ENCODE results near the gene WIPF2. TPM values are rescaled to one million over a fixed set of nuclear protein-coding genes. Genes with fewer than 3 reads are reported as not detected.

WIPF2 gene
- total RNA-seq, 1 experiment from 2014 or later, result 30.4 TPM

GRCh38 chr17:40194821-40195220 is 24.3 kb upstream of the WIPF2 start:
- Histone ChIP-seq H3K27me3 (ENCODE audit: insufficient read depth, low read length) (no peaks in the 10 kb centered on the region), H3K27ac (ENCODE audit: low read depth, low read length) (peak overlapping the region; percentile 50; the same call in 1 of the 2 replicates), H4K20me1 (ENCODE audit: insufficient read depth) (no peaks in the 10 kb centered on the region), H3K9me3 (ENCODE audit: control insufficient read depth in 1 of 2, insufficient read depth in 1 of 2, low read depth in 1 of 2, low read length in 2 of 2) (no peaks in the 10 kb centered on the region), H3K9ac (ENCODE audit: low read length) (no peak overlapping the region), H3K79me2 (ENCODE audit: insufficient read depth, low read length) (no peaks in the 10 kb centered on the region), H3K36me3 (ENCODE audit: control insufficient read depth in 1 of 2, insufficient read depth in 2 of 2, low read length in 2 of 2) (no peaks in the 10 kb centered on the region), H3K4me1 (ENCODE audit: control insufficient read depth in 1 of 2, insufficient read depth in 2 of 2, low read length in 2 of 2) (peaks cover 13 to 28% of the 10 kb centered on the region in 2 experiments), H3K9me2 (ENCODE audit: insufficient read depth) (no peaks in the 10 kb centered on the region), H2AFZ (ENCODE audit: low read depth, low read length, poor library complexity, severe bottlenecking) (no peak overlapping the region), H3K4me3 (replicated peaks in 1 of 2; ENCODE audit: low read depth in 1 of 2, low read length in 2 of 2) (no peak overlapping the region), H3K4me2 (ENCODE audit: low read length) (no peak overlapping the region)
- intact Hi-C loops (cut with micrococcal nuclease), result no loop called here
- ChIA-PET CTCF (no interaction called here), POLR2A (no interaction called here), RAD21 (ENCODE audit: low non-redundant PET in 1 of 2, low total read pairs in 2 of 2, uncharacterized antibody in 2 of 2, unreplicated experiment in 2 of 2) (no interaction called here)
- ATAC-seq (no peak), DNase-seq (ENCODE audit: low read depth, low spot score) (no peak)
- BruUV-seq (replicated peaks), result no TSS peak
- TF ChIP-seq, protein P1, sequence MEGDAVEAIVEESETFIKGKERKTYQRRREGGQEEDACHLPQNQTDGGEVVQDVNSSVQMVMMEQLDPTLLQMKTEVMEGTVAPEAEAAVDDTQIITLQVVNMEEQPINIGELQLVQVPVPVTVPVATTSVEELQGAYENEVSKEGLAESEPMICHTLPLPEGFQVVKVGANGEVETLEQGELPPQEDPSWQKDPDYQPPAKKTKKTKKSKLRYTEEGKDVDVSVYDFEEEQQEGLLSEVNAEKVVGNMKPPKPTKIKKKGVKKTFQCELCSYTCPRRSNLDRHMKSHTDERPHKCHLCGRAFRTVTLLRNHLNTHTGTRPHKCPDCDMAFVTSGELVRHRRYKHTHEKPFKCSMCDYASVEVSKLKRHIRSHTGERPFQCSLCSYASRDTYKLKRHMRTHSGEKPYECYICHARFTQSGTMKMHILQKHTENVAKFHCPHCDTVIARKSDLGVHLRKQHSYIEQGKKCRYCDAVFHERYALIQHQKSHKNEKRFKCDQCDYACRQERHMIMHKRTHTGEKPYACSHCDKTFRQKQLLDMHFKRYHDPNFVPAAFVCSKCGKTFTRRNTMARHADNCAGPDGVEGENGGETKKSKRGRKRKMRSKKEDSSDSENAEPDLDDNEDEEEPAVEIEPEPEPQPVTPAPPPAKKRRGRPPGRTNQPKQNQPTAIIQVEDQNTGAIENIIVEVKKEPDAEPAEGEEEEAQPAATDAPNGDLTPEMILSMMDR (IDR thresholded peaks at IDR 0.05 in 2 of 3, conservative IDR thresholded peaks at IDR 0.05 in 1 of 3; ENCODE audit: borderline replicate concordance in 1 of 3, insufficient read depth in 1 of 3, low read depth in 2 of 3, low read length in 2 of 3), result no peak
- TF ChIP-seq EGR1 (IDR thresholded peaks at IDR 0.05; ENCODE audit: low read depth) (no peak), FOSL1 (IDR thresholded peaks at IDR 0.05; ENCODE audit: low read depth) (no peak), POLR2AphosphoS5 (IDR thresholded peaks at IDR 0.05; ENCODE audit: low read depth, low read length) (no peak), SP1 (IDR thresholded peaks at IDR 0.05; ENCODE audit: low read depth) (no peak), SIN3A (IDR thresholded peaks at IDR 0.05; ENCODE audit: low read depth) (no peak), REST (IDR thresholded peaks at IDR 0.05; ENCODE audit: low read depth) (no peak), TCF7L2 (IDR thresholded peaks at IDR 0.05; ENCODE audit: borderline replicate concordance, extremely low read depth, insufficient read depth, insufficient read length) (no peak), ZFX (IDR thresholded peaks at IDR 0.05) (no peak), EZH2 (IDR thresholded peaks at IDR 0.05) (no peak), JUND (IDR thresholded peaks at IDR 0.05) (no peak), EZH2phosphoT487 (IDR thresholded peaks at IDR 0.05; ENCODE audit: borderline replicate concordance) (no peak), SRF (IDR thresholded peaks at IDR 0.05; ENCODE audit: low read depth) (no peak), ATF3 (IDR thresholded peaks at IDR 0.05) (no peak)
- TF ChIP-seq, protein P2, sequence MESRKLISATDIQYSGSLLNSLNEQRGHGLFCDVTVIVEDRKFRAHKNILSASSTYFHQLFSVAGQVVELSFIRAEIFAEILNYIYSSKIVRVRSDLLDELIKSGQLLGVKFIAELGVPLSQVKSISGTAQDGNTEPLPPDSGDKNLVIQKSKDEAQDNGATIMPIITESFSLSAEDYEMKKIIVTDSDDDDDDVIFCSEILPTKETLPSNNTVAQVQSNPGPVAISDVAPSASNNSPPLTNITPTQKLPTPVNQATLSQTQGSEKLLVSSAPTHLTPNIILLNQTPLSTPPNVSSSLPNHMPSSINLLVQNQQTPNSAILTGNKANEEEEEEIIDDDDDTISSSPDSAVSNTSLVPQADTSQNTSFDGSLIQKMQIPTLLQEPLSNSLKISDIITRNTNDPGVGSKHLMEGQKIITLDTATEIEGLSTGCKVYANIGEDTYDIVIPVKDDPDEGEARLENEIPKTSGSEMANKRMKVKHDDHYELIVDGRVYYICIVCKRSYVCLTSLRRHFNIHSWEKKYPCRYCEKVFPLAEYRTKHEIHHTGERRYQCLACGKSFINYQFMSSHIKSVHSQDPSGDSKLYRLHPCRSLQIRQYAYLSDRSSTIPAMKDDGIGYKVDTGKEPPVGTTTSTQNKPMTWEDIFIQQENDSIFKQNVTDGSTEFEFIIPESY (IDR thresholded peaks at IDR 0.05; ENCODE audit: extremely low read depth, insufficient replicate concordance, low read length), result no peak

All from HCT116 (cell line).